Smooth muscle cell (in vitro differentiated cells): ENCODE data around the gene FAM135A. TPM values are rescaled to one million over a fixed set of nuclear protein-coding genes. Genes with fewer than 3 reads are reported as not detected.
"Not testable (repeated sequence)": the region's sequence is repeated elsewhere in the genome, so short reads cannot be mapped to it uniquely, and the experiment has no call there.

Experiments
- DNase-seq: peaks from one replicate; lab custom pipeline; 2025; ENCODE audit not compliant: unreplicated experiment; lab: John Stamatoyannopoulos, UW
- H2AFZ ChIP-seq: fragments of 200-600 bp; sonication (generic); 2 replicates; pipeline ENCODE4 v1.6.0; 2016; ENCODE audit warnings: antibody characterized with exemption, low read depth, mild to moderate bottlenecking
- H3F3A ChIP-seq: fragments of 200-600 bp; sonication (generic); 2 replicates; pipeline ENCODE4 v1.6.0; 2017; ENCODE audit warnings: antibody characterized with exemption, low read depth
- H3K27ac ChIP-seq: fragments of 200-600 bp; sonication (generic); 2 replicates; pipeline ENCODE4 v1.5.1; 2016; ENCODE audit warnings: low read depth, mild to moderate bottlenecking
- H3K27me3 ChIP-seq: fragments of 200-600 bp; sonication (generic); 2 replicates; pipeline ENCODE4 v1.6.1; 2016; ENCODE audit warnings: low read depth, mild to moderate bottlenecking
- H3K36me3 ChIP-seq: fragments of 200-600 bp; sonication (generic); 2 replicates; pipeline ENCODE4 v1.5.1; 2016; ENCODE audit warnings: low read depth
- H3K4me1 ChIP-seq: fragments of 200-600 bp; sonication (generic); 2 replicates; pipeline ENCODE4 v1.5.1; 2016; ENCODE audit warnings: low read depth
- H3K4me2 ChIP-seq: fragments of 200-600 bp; sonication (generic); 2 replicates; pipeline ENCODE4 v1.6.0; 2016; ENCODE audit warnings: mild to moderate bottlenecking
- H3K4me3 ChIP-seq: fragments of 200-600 bp; sonication (generic); 2 replicates; pipeline ENCODE4 v1.5.1; 2016; ENCODE audit warnings: mild to moderate bottlenecking
- H3K79me2 ChIP-seq: fragments of 200-600 bp; sonication (generic); 2 replicates; pipeline ENCODE4 v1.6.0; 2016; ENCODE audit warnings: low read depth, mild to moderate bottlenecking
- H3K9ac ChIP-seq: fragments of 200-600 bp; sonication (generic); 2 replicates; pipeline ENCODE4 v1.6.0; 2016; ENCODE audit warnings: low read depth
- H3K9me3 ChIP-seq: fragments of 200-600 bp; sonication (generic); replicated peaks from 2 replicates; pipeline ENCODE4 v1.5.1; 2016; ENCODE audit warnings: low read depth
- H4K20me1 ChIP-seq: fragments of 200-600 bp; sonication (generic); 2 replicates; pipeline ENCODE4 v1.6.0; 2016; ENCODE audit warnings: low read depth
- WGBS: methylation state at CpG from one replicate; pipeline ENCODE4 v1.1.7; 2016; ENCODE audit warnings: low lambda C conversion rate; 5-methylcytosine and 5-hydroxymethylcytosine counted together
- polyA plus RNA-seq: library from polyadenylated mRNA; unstranded; fragments of >200 nt; fragmentation: Nextera tagmentation; extraction: Ambion mirVana; gene quantifications from 2 replicates; pipeline ENCODE4 v1.2.1, GENCODE V29; 2016
- total RNA-seq: library from RNA; depleted of rRNA; stranded (reverse); fragments of >200 nt; gene quantifications from 2 replicates; pipeline ENCODE4 v1.2.3, GENCODE V29; 2014
- TF ChIP-seq, protein P1 (sequence below): fragments of 200-600 bp; sonication (generic); IDR thresholded peaks from 2 replicates; pipeline ENCODE4 v1.5.1; 2017; ENCODE audit warnings: borderline replicate concordance, mild to moderate bottlenecking, antibody characterized with exemption; ENCODE audit not compliant: insufficient read depth, poor library complexity, severe bottlenecking

The FAM135A gene
- total and polyA plus RNA-seq, 2 experiments from 2014 or later = 8.9 to 32.3 TPM

DNA sequence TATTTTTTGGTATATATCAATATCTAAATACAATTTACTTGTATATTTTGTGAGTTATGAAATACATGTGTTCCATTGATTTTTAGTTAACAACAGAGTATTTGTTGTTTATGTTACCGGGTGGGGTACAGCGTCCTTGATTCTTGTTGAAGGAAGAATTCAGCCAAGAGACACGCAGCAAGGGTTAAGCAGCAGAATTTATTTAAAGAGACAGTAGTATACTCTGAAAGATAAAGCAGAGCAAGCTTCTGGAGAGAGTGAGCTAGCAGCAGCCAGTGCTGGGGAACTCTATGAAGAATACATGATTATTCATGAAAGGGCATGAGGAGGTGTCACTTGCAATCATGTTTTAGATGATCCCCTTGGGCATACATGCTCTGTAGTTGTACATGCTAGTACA is 76.1 kb downstream of the FAM135A start:
- Histone ChIP-seq H3K9me3 (no peaks in the 10 kb centered on the region), H3K4me2 (no peak overlapping the region), H3K27ac (no peak overlapping the region), H3K4me1 (no peaks in the 10 kb centered on the region), H4K20me1 (no peaks in the 10 kb centered on the region), H3K36me3 (no peaks in the 10 kb centered on the region), H3F3A (no peaks in the 10 kb centered on the region), H3K27me3 (no peaks in the 10 kb centered on the region), H2AFZ (no peak overlapping the region), H3K4me3 (no peak overlapping the region), H3K9ac (no peak overlapping the region), H3K79me2 (no peaks in the 10 kb centered on the region)
- DNase-seq = no peak
- 94% methylated on average over 3 of the region's 3 CpGs for WGBS
- TF ChIP-seq, protein P1, sequence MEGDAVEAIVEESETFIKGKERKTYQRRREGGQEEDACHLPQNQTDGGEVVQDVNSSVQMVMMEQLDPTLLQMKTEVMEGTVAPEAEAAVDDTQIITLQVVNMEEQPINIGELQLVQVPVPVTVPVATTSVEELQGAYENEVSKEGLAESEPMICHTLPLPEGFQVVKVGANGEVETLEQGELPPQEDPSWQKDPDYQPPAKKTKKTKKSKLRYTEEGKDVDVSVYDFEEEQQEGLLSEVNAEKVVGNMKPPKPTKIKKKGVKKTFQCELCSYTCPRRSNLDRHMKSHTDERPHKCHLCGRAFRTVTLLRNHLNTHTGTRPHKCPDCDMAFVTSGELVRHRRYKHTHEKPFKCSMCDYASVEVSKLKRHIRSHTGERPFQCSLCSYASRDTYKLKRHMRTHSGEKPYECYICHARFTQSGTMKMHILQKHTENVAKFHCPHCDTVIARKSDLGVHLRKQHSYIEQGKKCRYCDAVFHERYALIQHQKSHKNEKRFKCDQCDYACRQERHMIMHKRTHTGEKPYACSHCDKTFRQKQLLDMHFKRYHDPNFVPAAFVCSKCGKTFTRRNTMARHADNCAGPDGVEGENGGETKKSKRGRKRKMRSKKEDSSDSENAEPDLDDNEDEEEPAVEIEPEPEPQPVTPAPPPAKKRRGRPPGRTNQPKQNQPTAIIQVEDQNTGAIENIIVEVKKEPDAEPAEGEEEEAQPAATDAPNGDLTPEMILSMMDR = no peak

DNA sequence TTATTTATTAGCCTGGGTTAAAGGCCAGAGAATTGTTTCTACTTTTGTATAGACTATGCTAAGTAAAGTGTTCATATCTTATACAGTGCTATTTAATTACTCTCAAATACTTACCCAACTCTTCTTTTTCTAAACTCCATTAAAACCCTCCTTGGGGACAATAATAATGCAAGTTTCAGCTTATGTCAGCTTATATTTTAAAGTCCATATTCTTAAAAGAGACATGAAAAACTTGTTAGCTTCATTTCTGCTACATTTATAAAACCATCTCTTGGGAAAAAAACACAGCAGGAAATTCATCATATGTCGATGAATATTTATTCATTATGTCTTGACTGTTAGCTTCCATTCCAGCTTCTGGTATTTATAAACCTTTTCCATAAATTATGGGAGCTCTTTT is 81.5 kb downstream of the FAM135A start:
- H3K36me3 ChIP-seq = no peaks in the 10 kb centered on the region
- 97% methylated on average over 1 of the region's 1 CpG for WGBS
- no peak for DNase-seq

DNA sequence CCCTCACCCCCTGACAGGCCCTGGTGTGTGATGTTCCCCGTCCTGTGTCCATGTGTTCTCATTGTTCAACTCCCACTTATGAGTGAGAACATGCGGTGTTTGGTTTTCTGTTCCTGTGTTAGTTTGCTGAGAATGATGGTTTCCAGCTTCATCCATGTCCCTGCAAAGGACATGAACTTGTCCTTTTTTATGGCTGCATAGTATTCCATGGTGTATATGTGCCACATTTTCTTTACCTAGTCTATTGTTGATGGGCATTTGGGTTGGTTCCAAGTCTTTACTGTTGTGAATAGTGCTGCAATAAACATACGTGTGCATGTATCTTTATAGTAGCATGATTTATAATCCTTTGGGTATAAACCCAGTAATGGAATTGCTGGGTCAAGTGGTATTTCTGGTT is 82.5 kb downstream of the FAM135A start:
- not testable (repeated sequence) for H2AFZ ChIP-seq, H3K4me1 ChIP-seq, H3K27me3 ChIP-seq, H3K4me2 ChIP-seq, H3F3A ChIP-seq, H3K79me2 ChIP-seq, H3K27ac ChIP-seq, H3K36me3 ChIP-seq, DNase-seq, H4K20me1 ChIP-seq, H3K4me3 ChIP-seq, H3K9me3 ChIP-seq, H3K9ac ChIP-seq
- WGBS = 93% methylated on average over 3 of the region's 3 CpGs

More for the DNA sequence above, 81.5 kb downstream of the FAM135A start:
- TF ChIP-seq, protein P1 = no peak
- Histone ChIP-seq H3K27ac (no peak overlapping the region), H3K4me1 (no peaks in the 10 kb centered on the region), H3K27me3 (no peaks in the 10 kb centered on the region), H3K79me2 (no peaks in the 10 kb centered on the region), H3K9me3 (no peaks in the 10 kb centered on the region), H3F3A (no peaks in the 10 kb centered on the region), H2AFZ (no peak overlapping the region), H3K4me2 (no peak overlapping the region), H3K9ac (no peak overlapping the region), H4K20me1 (no peaks in the 10 kb centered on the region), H3K4me3 (no peak overlapping the region)

DNA sequence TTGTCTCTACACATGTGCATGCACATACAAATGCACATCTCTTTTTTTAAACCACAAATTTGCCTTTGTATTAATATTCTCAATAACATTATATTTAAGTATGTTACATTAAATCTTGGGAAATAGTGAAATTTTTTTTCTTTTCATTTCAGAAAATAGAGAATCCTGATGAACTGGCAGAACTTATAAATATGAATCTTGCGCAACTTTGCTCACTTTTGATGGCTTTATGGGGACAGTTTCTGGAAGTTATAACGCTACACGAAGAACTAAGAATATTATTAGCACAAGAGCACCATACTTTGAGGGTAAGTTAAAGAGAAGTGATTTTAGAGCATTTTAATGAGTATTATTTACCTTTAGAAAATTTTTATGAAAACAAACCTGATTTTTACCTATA is 89.2 kb downstream of the FAM135A start:
- Histone ChIP-seq H3K27me3 (no peaks in the 10 kb centered on the region), H3K4me3 (no peak overlapping the region), H3K79me2 (no peaks in the 10 kb centered on the region), H2AFZ (no peak overlapping the region), H3K9ac (no peak overlapping the region), H3K9me3 (no peaks in the 10 kb centered on the region), H3K27ac (no peak overlapping the region), H4K20me1 (no peaks in the 10 kb centered on the region), H3K4me1 (no peaks in the 10 kb centered on the region), H3K4me2 (no peak overlapping the region), H3F3A (no peaks in the 10 kb centered on the region), H3K36me3 (peaks cover 28% of the 10 kb centered on the region)
- TF ChIP-seq, protein P1 = no peak
- DNase-seq = no peak
- 92% methylated on average over 3 of the region's 3 CpGs for WGBS
